HG02840 (cell line): Measurements from ENCODE around the gene SLCO1C1.
"Not testable (repeated sequence)": the region's sequence is repeated elsewhere in the genome, so short reads cannot be mapped to it uniquely, and the experiment has no call there.

Experiments used
- ATAC-seq: cut with Tn5 transposase; IDR thresholded peaks from one replicate; pipeline ENCODE4 v1.9.1; 2021; ENCODE audit warnings: mild to moderate bottlenecking, moderate library complexity, moderate number of reproducible peaks; ENCODE audit not compliant: unreplicated experiment, low FRiP score

Gene SLCO1C1

DNA sequence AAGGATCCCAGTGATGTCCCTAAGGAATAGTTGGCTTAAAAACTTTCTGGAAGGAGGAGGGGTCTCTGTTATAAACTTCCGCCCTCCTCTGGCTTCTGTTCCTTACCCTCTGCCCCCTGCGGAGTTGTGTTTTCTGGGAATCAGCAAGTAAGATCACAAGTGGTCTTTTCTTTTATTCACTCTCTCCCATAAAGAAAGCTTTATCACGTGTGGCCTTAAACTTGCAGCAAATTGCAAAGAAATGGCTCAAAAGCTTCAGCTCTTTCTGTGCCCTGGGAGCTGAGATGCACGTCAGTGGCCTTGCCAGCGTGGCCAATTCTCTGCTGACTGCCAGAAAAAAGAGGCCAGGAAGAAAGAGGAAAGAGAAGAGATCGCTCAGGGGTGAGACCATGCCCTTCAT lies at the start of gene SLCO1C1:
Gene SLCO1C1 (plus strand): TSS at position 101 of the 400 bp plus-strand sequence. CDS start 4,245 bp downstream, outside the sequence.
- no peak for ATAC-seq

GRCh38 chr12:20646239-20646827 lies 48.8 kb upstream of the SLCO1C1 start:
- ATAC-seq, result no peak

GRCh38 chr12:20653871-20654270 lies 41.3 kb upstream of the SLCO1C1 start:
- no peak for ATAC-seq

- no peak for ATAC-seq
Observed at GRCh38 chr12:20656600-20656999, 38.5 kb upstream of the SLCO1C1 start.

DNA sequence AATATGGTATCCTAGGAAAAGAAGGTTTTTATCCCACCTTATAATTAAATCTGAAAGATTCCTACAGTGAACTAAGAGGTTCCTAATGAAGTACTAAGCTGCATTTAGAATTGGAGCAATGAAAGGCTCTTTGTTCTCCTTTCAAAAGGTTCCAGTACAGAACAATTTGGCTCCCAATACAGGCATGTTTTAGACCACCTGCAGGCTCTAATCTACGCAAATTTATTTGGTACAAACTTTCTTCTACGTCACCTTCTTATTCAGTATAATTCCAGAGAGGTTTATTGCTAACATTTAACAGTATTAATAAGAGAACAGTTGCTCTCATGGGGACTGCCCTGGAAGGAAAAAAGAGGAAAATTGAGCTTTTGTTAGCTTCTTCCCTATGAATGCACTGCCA lies 37.6 kb upstream of the SLCO1C1 start:
- no peak for ATAC-seq

DNA sequence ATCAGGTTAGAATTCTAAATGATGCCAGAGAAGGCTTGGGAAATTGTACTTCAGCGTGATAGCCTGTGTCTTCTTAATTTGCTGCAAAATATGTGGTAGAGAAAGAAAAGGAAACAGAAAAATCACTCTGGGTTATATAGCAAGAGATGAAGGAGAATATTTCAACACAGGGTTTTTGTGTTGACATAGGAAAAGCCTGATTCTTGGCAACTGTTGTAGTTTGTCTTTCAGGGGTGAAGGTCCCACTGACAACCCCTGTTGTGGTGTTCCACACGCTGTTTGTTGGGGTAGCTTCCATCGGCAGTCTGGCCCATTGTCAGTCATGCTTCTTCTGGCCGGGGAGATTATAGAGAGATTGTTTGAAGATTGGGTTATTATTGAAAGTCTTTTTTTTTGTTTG lies 13.8 kb upstream of the SLCO1C1 start:
- no peak for ATAC-seq

GRCh38 chr12:20696181-20696905 lies 1.2 kb downstream of the SLCO1C1 start:
- no peak for ATAC-seq

DNA sequence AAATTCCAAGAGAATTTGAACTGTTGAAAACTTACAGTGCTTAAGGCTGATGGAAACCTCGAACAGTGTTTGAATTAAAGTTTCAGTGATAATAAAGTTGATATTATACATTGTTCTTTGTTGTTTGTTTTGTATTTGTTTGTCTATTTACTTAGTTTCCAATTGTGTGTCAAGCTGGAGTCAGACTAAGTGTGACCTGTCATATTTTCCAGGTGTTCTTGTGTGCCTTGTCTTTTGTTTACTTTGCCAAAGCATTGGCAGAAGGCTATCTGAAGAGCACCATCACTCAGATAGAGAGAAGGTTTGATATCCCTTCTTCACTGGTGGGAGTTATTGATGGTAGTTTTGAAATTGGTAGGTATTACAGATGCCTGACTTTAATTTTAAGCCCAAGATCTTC lies 6.0 kb downstream of the SLCO1C1 start:
- no peak for ATAC-seq

GRCh38 chr12:20704860-20705259 lies 9.7 kb downstream of the SLCO1C1 start:
- no peak for ATAC-seq

DNA sequence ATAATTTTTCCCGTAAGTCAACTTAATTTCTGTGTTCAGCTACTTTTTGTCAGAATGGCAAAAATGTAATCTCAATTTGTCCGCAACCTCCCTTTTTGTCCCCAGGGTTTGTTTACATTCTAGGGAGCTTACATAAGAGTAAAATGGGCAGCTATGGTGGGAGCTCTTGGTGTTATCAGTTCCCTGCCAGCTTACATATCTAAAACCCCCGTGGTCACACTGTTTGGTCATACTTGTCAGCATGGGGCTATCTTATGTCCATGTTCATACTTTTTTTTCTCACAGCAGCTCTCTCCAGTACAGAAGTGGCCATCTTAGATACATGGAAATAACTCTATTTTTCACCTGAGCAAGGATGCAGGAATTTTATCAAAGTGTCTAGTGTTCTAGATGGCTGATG lies 16.7 kb downstream of the SLCO1C1 start:
- ATAC-seq, result no peak

DNA sequence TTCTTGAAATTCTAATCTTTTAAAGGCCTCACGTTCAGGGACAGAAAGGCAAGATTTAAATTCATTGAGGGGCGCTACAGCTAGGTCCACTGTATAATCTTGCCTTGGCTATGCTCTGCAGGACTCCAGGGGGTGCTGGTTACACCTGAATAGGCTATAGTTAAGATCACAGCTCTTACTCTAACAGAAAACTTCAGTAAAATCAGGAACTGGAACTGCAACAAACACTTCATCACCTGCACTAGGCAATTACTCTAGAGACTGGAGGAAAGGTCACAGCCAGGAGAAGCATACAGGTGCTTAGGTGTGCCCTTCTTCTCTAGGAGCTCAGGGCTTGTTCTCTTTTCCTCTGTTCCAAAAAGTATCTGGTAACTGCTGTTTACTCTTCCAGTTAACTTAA lies 20.9 kb downstream of the SLCO1C1 start:
- ATAC-seq, result no peak

- no peak for ATAC-seq
Observed at GRCh38 chr12:20716985-20717384, 21.9 kb downstream of the SLCO1C1 start.

DNA sequence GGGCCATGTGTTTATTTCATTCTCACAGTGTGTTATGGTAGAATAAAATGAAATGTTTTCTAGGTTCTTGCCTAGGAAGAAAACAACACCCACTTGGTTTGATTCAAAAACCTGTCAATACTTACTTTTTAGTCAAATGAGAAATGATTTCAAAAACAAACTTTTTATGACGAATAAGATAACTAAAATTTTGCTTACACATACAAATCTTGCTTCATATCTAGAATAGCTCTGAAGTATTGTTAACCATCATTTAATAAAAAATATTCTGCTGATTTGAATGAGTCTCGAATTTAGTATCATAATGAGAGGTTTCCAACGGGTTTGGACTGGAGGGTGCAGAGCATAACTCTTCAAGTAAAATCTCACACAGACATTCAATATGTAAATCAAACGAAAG lies 23.2 kb downstream of the SLCO1C1 start:
- no peak for ATAC-seq

DNA sequence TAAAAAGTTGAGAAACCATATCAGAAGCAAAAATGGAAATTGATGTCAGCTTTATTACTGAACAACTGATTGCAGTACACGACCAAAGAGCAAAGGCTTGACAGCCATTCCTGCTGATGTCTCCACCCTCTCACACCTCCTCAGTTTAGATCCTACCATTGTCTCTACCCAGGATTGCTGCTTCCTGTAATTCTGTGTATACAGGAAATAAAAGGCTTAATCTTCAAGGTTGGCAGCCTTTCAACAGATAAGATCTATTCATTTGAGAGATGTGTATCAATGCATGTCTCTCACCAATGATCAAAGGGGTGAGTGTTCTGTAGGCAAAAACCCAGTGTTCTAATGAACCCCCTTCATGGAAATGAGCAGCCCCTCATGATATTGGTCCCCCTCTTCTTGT lies 27.0 kb downstream of the SLCO1C1 start:
- ATAC-seq, result no peak

DNA sequence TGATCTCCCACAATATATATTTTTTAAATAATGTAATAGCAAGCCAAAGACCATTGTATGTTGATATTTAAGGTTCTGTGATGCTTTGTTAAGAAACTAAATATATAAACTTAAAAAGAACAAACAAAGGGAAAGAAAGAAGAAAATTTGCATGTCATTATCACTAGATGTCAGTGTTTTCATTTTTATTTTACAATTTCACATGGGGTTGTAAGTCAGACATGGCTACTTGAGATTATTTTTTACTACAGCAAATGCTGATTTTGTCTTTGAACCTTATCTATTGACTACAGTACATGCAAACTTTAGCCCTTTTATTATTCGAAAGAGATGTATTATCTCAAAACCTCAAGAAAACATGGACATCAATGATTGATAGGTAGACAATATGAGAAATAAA lies 36.1 kb downstream of the SLCO1C1 start:
- ATAC-seq, result no peak

GRCh38 chr12:20740972-20741371 lies 45.8 kb downstream of the SLCO1C1 start:
- no peak for ATAC-seq

GRCh38 chr12:20748198-20748597 lies 53.1 kb downstream of the SLCO1C1 start:
- no peak for ATAC-seq

- no peak for ATAC-seq
Observed at GRCh38 chr12:20751046-20751445, 55.9 kb downstream of the SLCO1C1 start.

- no peak for ATAC-seq
Observed at GRCh38 chr12:20777420-20777819, 82.3 kb downstream of the SLCO1C1 start.

- no peak for ATAC-seq
Observed at GRCh38 chr12:20778969-20779368, 83.8 kb downstream of the SLCO1C1 start.

- ATAC-seq, result not testable (repeated sequence)
Observed at GRCh38 chr12:20779971-20780370, 84.8 kb downstream of the SLCO1C1 start.

- ATAC-seq, result not testable (repeated sequence)
Observed at GRCh38 chr12:20783796-20784357, 88.7 kb downstream of the SLCO1C1 start.
